ENCODE measurements around the gene LMO1. TPM values are rescaled to one million over a fixed set of nuclear protein-coding genes. Genes with fewer than 3 reads are reported as not detected.

Gene LMO1
- total and polyA plus RNA-seq, 10 donors: 0.17 to 1.0 (median 0.57) TPM; not detected in 5

DNA sequence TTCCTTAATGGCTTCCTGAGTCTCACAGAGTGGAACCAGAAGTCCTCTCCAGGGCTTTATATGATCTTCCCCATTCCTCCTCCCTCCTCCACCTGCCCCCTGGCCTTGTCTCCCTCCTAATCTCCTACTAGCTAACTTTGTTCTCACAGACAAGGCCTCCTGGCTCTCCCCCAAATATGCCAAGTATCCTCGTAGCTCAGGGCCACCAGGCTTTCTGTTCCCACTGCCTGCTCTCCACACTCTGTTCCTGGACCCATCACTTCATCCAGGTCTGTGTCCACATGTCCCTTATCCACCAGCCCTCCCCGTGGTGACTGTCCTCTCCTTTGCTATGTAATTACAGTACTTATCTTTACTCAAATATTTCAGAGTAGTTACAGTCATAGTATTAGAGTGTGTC, 23.2 kb upstream of the LMO1 start:
- peaks cover 0 to 15% (median 9%) of the 10 kb centered on the region in 6 donors for H3K4me1 ChIP-seq
- H3K36me3 ChIP-seq: no peaks in the 10 kb centered on the region
- H3K4me3 ChIP-seq: no peak overlapping the region
- peaks cover 0 to 27% (median 0%) of the 10 kb centered on the region in 7 donors for H3K27me3 ChIP-seq (replicated peaks in 1 of 7)
- 60 to 83% (median 72%) methylated on average over 2 of the region's 2 CpGs for WGBS, 5 donors
- TF ChIP-seq CTCF (IDR thresholded peaks at IDR 0.05 in 8 of 11, conservative IDR thresholded peaks at IDR 0.05 in 3 of 11) (no peak), POLR2AphosphoS5 (IDR thresholded peaks at IDR 0.05) (no peak), POLR2A (IDR thresholded peaks at IDR 0.05) (no peak)
- peak; percentile 19 for DNase-seq
- intact Hi-C loops (cut with DNase I; ENCODE audit: low total_unique reads): no loop called here
- no peak overlapping the region for H3K27ac ChIP-seq
- H3K9me3 ChIP-seq: no peaks in the 10 kb centered on the region

- peaks cover 0 to 15% (median 9%) of the 10 kb centered on the region in 6 donors for H3K4me1 ChIP-seq
- H3K27me3 ChIP-seq (replicated peaks in 1 of 7): peaks cover 0 to 27% (median 0%) of the 10 kb centered on the region in 7 donors
- H3K9me3 ChIP-seq: no peaks in the 10 kb centered on the region
- DNase-seq: peak; percentile 43
- no peak overlapping the region for H3K27ac ChIP-seq
- H3K36me3 ChIP-seq: no peaks in the 10 kb centered on the region
- intact Hi-C loops (cut with DNase I; ENCODE audit: low total_unique reads): no loop called here
- 82 to 93% (median 86%) methylated on average over 4 of the region's 4 CpGs for WGBS, 5 donors
- H3K4me3 ChIP-seq: no peak overlapping the region
- TF ChIP-seq POLR2A (IDR thresholded peaks at IDR 0.05): no peak
- TF ChIP-seq POLR2AphosphoS5 (IDR thresholded peaks at IDR 0.05): no peak
- TF ChIP-seq CTCF (IDR thresholded peaks at IDR 0.05 in 8 of 11, conservative IDR thresholded peaks at IDR 0.05 in 3 of 11): no peak
Observed at GRCh38 chr11:8285796-8286195, 22.1 kb upstream of the LMO1 start.

DNA sequence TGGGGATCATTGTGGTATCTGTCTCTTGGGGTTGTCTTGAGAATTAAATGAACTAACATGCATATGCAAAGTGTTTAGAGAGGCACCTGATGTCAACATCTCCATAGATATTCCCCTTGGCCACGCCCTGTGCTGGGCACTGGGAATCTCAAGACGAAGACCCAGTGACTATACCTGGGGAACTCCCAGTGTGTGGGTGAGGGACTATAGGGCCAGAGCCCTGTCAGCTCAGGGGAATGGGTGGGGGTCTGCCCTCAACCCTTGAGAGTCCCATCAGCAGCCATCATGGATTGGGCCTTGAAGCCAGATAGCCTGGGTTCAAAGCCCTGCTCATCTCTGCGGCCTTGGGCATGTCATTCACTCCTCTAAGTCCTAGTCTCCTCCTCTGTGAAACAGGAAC, 21.6 kb upstream of the LMO1 start:
- Histone ChIP-seq H3K9me3 (no peaks in the 10 kb centered on the region), H3K27ac (no peak overlapping the region), H3K27me3 (replicated peaks in 1 of 7) (peaks cover 0 to 27% (median 0%) of the 10 kb centered on the region in 7 donors), H3K4me1 (peaks cover 0 to 15% (median 9%) of the 10 kb centered on the region in 6 donors), H3K4me3 (no peak overlapping the region), H3K36me3 (no peaks in the 10 kb centered on the region)
- TF ChIP-seq POLR2AphosphoS5 (IDR thresholded peaks at IDR 0.05): no peak
- TF ChIP-seq CTCF (IDR thresholded peaks at IDR 0.05 in 8 of 11, conservative IDR thresholded peaks at IDR 0.05 in 3 of 11): no peak
- no peak for TF ChIP-seq POLR2A (IDR thresholded peaks at IDR 0.05)
- peak; percentile 51 for DNase-seq
- intact Hi-C loops (cut with DNase I; ENCODE audit: low total_unique reads): no loop called here
- WGBS, 5 donors: 81 to 94% (median 87%) methylated on average over 3 of the region's 3 CpGs

- WGBS, 5 donors: 11 to 15% (median 13%) methylated on average over 13 to 32 of the region's 32 CpGs
- Histone ChIP-seq H3K27me3 (replicated peaks in 1 of 7) (peaks cover 0 to 32% (median 0%) of the 10 kb centered on the region in 7 donors), H3K4me1 (peaks cover 0 to 15% (median 9%) of the 10 kb centered on the region in 6 donors), H3K9me3 (no peaks in the 10 kb centered on the region), H3K27ac (peak overlapping the region; percentile 27 to 63 (median 47)), H3K36me3 (no peaks in the 10 kb centered on the region), H3K4me3 (peak overlapping the region in 4 of 8 donors; percentile 12 to 56 (median 27))
- TF ChIP-seq POLR2AphosphoS5 (IDR thresholded peaks at IDR 0.05) (no peak), CTCF (IDR thresholded peaks at IDR 0.05 in 8 of 11, conservative IDR thresholded peaks at IDR 0.05 in 3 of 11) (no peak), POLR2A (IDR thresholded peaks at IDR 0.05) (no peak)
- peak; percentile 76 for DNase-seq
- intact Hi-C loops (cut with DNase I; ENCODE audit: low total_unique reads): no loop called here
Observed at GRCh38 chr11:8283465-8284230, 20.0 kb upstream of the LMO1 start.
